Effector memory CD8-positive, alpha-beta T cell (primary cell): Measurements from ENCODE around the gene NCAM1.

ENCODE experiments used
- ATAC-seq: fragments of 150-1000 bp; cut with Tn5 transposase; replicated peaks from 2 replicates; pipeline ENCODE4 v1.10.0; 2021; ENCODE audit warnings: mild to moderate bottlenecking, moderate library complexity
- DNase-seq, 3 experiments: peaks; one replicate each; pipeline ENCODE4 v3.0.0; 2021
- H3K27ac Mint-ChIP-seq, 2 donors: one replicate each; pipeline ENCODE4 v1.8.0; 2022; ENCODE audit warnings: mild to moderate bottlenecking in 2 of 2, mixed read lengths in 2 of 2, moderate library complexity in 2 of 2
- H3K27me3 Mint-ChIP-seq, 2 donors: one replicate each; pipeline ENCODE4 v1.8.0; 2022; ENCODE audit warnings: mixed read lengths in 2 of 2
- H3K36me3 Mint-ChIP-seq: one replicate; pipeline ENCODE4 v1.8.0; 2022; ENCODE audit warnings: mild to moderate bottlenecking, moderate library complexity, mixed read lengths; ENCODE audit not compliant: insufficient read depth
- H3K4me1 Mint-ChIP-seq, 2 donors: one replicate each; pipeline ENCODE4 v1.8.0; 2022; ENCODE audit warnings: low read depth in 2 of 2, mixed read lengths in 2 of 2
- H3K4me3 Mint-ChIP-seq, 2 donors: one replicate each; pipeline ENCODE4 v1.8.0; 2022; ENCODE audit warnings: mild to moderate bottlenecking in 2 of 2, mixed read lengths in 2 of 2, moderate library complexity in 2 of 2
- H3K9me3 Mint-ChIP-seq, 2 donors: one replicate each; pipeline ENCODE4 v1.8.0; 2022; ENCODE audit warnings: mixed read lengths in 2 of 2

NCAM1 gene

DNA sequence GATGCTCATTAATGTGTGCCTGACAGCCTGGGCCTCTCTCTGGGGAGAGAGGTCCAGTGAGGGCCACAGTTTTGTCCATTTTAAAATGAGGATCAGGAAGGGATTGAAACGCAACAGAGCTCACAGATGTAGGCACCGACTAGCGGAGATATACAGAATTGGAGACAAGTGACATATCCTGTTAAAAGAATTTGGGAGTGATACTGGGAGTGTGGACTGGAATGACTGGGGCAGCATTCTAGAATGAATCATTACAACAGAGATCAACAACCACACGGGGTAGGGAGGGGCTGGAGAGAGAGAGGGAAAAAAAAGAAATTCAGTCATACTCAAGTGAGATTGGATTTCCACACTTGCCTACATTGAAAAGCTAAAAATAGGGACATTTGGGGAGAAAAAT is 2.5 kb upstream of the NCAM1 start:
- no peak for DNase-seq
- peaks cover 7 to 12% of the 10 kb centered on the region in 2 donors for H3K4me1 Mint-ChIP-seq

DNA sequence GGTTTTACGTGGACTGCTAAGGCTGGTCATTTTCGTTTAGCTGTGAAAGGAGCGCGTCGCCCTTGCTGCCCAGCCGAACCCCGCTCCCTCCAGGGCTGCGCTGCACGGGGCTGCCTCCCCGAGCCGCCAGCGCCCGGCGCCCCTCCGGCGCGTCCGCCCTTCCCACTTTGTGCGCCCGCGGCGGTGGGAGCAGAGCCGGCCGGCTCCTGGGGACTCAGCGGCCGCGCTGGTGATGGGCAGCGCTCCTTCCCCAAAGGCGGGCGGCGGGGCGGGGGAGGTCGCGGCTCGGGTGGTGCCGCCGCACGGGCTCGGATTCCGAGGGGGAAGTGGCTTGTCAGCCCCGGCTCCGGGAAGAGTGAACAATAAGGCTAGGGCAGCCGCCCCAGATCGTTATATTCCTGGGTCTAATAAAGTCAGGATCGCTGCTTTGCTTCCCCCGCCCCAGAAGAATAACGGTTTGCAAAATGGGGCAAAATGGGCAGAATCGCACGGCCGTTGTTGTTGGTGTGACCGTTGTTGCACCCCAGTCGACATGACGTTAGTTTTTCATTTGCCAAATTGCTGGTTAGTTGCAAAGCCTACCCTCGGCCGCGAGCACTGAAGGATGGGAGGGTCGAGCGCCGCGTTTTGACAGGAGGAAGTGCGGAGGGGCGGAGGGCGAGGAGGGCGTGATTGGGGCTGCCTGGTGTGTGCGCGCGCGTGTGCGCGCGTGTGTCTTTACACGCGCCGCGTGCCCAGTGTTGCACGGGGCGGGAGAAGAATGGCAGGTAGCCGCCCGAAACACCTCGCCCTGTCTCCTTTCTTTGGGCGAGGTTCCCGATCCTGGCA is 745 bp downstream of the NCAM1 start:
- Mint-ChIP-seq H3K4me1 (peaks cover 7 to 14% of the 10 kb centered on the region in 2 donors), H3K9me3 (no peaks in the 10 kb centered on the region), H3K36me3 (no peaks in the 10 kb centered on the region), H3K27me3 (peaks cover 58 to 81% of the 10 kb centered on the region in 2 donors), H3K27ac (peak overlapping the region in 1 of 2 donors; percentile 79), H3K4me3 (peak overlapping the region; percentile 77 to 93)
- ATAC-seq = peak; percentile 63
- DNase-seq = peak in 2 of 3 experiments; percentile 6 to 11

More for the DNA sequence above, 2.5 kb upstream of the NCAM1 start:
- Mint-ChIP-seq H3K9me3 (peaks cover 0 to 2% of the 10 kb centered on the region in 2 donors), H3K4me3 (no peak overlapping the region), H3K27me3 (peaks cover 58 to 76% of the 10 kb centered on the region in 2 donors), H3K36me3 (no peaks in the 10 kb centered on the region), H3K27ac (no peak overlapping the region)
- ATAC-seq = no peak

DNA sequence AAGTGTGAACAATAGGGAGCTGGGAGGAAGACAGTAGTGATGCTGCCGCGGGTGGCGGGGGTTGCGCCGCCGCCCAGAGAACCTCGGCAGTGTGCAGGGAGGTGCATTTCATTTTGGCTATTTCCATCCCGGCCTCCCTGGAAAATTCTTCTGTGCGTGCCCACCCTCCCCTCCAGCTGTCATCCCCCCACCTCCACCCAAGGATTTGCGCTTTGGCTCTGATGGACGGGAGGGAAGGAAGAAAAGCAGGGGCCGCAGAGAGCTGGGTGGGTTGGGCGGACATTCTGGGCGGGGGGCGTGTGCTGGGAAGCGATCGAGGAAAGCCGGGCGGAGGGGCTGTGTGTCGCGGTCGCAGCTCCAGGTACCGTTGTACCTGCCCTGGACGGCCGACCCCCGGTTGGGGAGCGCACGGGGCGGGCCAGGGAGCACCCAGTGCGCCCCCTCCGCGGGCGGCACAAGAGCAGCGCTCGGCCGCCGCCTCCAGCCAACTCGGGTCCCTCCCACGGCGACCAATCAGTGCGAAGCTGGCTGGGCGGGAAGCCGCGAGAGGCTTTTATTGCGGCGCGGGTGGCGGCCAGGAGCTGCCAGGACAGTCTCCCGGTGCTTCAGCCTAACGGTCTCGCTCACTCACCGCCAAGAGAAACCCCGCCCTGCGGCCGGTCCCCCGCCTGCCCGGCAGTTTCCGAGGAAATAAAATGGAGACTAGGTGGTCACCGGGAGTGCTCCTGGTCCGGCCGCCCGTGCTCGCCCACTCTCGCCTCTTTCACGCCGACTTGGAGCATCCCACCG is 1.6 kb downstream of the NCAM1 start:
- Mint-ChIP-seq H3K4me3 (peak overlapping the region; percentile 70 to 93), H3K4me1 (peaks cover 7 to 14% of the 10 kb centered on the region in 2 donors), H3K27ac (peak overlapping the region in 1 of 2 donors; percentile 79), H3K9me3 (no peaks in the 10 kb centered on the region), H3K27me3 (peaks cover 54 to 73% of the 10 kb centered on the region in 2 donors), H3K36me3 (no peaks in the 10 kb centered on the region)
- peak; percentile 13 for ATAC-seq
- no peak for DNase-seq

- Mint-ChIP-seq H3K27me3 (peaks cover 51 to 66% of the 10 kb centered on the region in 2 donors), H3K36me3 (no peaks in the 10 kb centered on the region), H3K4me1 (peaks cover 7 to 14% of the 10 kb centered on the region in 2 donors), H3K27ac (no peak overlapping the region), H3K9me3 (no peaks in the 10 kb centered on the region), H3K4me3 (peak overlapping the region in 1 of 2 donors; percentile 93)
- DNase-seq (no peak), ATAC-seq (no peak)
Measured at GRCh38 chr11:112963368-112963955, 2.2 kb downstream of the NCAM1 start.

GRCh38 chr11:112965656-112966055 is 4.4 kb downstream of the NCAM1 start:
- no peak for ATAC-seq
- Mint-ChIP-seq H3K4me3 (no peak overlapping the region), H3K36me3 (no peaks in the 10 kb centered on the region), H3K27me3 (peaks cover 44 to 49% of the 10 kb centered on the region in 2 donors), H3K27ac (no peak overlapping the region), H3K9me3 (no peaks in the 10 kb centered on the region), H3K4me1 (peaks cover 7 to 16% of the 10 kb centered on the region in 2 donors)
- DNase-seq = no peak

GRCh38 chr11:112966561-112966960 is 5.3 kb downstream of the NCAM1 start:
- peaks cover 35 to 39% of the 10 kb centered on the region in 2 donors for H3K27me3 Mint-ChIP-seq
- no peak for ATAC-seq

GRCh38 chr11:112967082-112967481 is 5.9 kb downstream of the NCAM1 start:
- H3K36me3 Mint-ChIP-seq = no peaks in the 10 kb centered on the region
- peaks cover 32 to 34% of the 10 kb centered on the region in 2 donors for H3K27me3 Mint-ChIP-seq
- no peaks in the 10 kb centered on the region for H3K9me3 Mint-ChIP-seq
- no peak for DNase-seq
- peaks cover 5 to 9% of the 10 kb centered on the region in 2 donors for H3K4me1 Mint-ChIP-seq
- H3K4me3 Mint-ChIP-seq = no peak overlapping the region
- H3K27ac Mint-ChIP-seq = no peak overlapping the region
- ATAC-seq = no peak

More at GRCh38 chr11:112966561-112966960, 5.3 kb downstream of the NCAM1 start:
- Mint-ChIP-seq H3K4me1 (peaks cover 7 to 11% of the 10 kb centered on the region in 2 donors), H3K4me3 (no peak overlapping the region), H3K36me3 (no peaks in the 10 kb centered on the region), H3K9me3 (no peaks in the 10 kb centered on the region), H3K27ac (no peak overlapping the region)
- DNase-seq = no peak

GRCh38 chr11:112968941-112969713 is 7.9 kb downstream of the NCAM1 start:
- ATAC-seq = peak; percentile 43
- no peak for DNase-seq
- Mint-ChIP-seq H3K4me1 (peaks cover 0 to 4% of the 10 kb centered on the region in 2 donors), H3K9me3 (no peaks in the 10 kb centered on the region), H3K27me3 (peaks cover 20 to 25% of the 10 kb centered on the region in 2 donors), H3K4me3 (peak overlapping the region in 1 of 2 donors; percentile 1), H3K27ac (peak overlapping the region in 1 of 2 donors; percentile 2), H3K36me3 (no peaks in the 10 kb centered on the region)

DNA sequence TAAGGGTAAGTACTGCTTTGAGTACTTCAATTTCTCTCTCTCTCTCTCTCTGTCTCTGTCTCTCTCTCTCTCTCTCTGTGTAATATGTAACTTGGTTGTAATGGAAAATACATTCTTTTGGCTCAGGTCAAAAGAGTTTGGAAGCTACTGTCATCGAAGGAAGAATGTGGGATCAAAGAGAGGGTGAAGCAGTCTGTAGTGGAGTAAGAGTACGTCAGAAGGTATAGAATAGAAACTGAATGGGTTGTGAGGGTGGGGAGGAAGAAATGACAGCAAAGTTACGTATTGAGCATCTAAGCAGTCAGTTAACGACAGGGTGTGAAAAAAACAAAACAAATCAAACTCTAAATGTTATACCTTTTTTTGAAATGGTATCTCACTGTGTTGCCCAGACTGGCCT is 10.0 kb downstream of the NCAM1 start:
- DNase-seq = no peak
- H3K27ac Mint-ChIP-seq = no peak overlapping the region
- peaks cover 0 to 16% of the 10 kb centered on the region in 2 donors for H3K27me3 Mint-ChIP-seq
- no peak overlapping the region for H3K4me3 Mint-ChIP-seq
- no peaks in the 10 kb centered on the region for H3K9me3 Mint-ChIP-seq
- peak; percentile 37 for ATAC-seq
- peaks cover 0 to 2% of the 10 kb centered on the region in 2 donors for H3K4me1 Mint-ChIP-seq
- H3K36me3 Mint-ChIP-seq = no peaks in the 10 kb centered on the region

DNA sequence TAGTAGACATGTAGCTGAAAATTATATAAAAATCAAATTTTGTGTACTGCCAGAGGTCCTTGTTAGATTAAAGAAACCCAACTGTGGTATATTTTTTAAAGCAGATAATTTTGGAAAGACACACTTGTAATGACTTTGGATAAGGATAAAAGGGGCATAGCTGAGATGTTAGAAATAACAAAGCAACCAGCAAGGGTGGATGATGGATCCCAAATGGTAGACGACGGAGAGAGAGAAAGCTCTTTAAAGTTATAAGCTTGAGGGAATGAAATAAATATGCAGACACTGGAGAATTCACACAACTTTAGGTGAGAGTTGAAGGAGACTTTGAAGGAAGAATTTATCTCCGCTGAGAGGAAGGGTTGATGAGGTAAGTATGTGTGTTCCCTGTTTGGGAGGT is 10.6 kb downstream of the NCAM1 start:
- H3K36me3 Mint-ChIP-seq = no peaks in the 10 kb centered on the region
- DNase-seq (no peak), ATAC-seq (no peak)
- no peaks in the 10 kb centered on the region for H3K9me3 Mint-ChIP-seq
- H3K4me1 Mint-ChIP-seq = peaks cover 0 to 2% of the 10 kb centered on the region in 2 donors
- peaks cover 0 to 21% of the 10 kb centered on the region in 2 donors for H3K27me3 Mint-ChIP-seq
- H3K4me3 Mint-ChIP-seq = no peak overlapping the region
- H3K27ac Mint-ChIP-seq = no peak overlapping the region

- ATAC-seq (no peak), DNase-seq (no peak)
- H3K36me3 Mint-ChIP-seq = no peaks in the 10 kb centered on the region
- peaks cover 0 to 2% of the 10 kb centered on the region in 2 donors for H3K4me1 Mint-ChIP-seq
- no peak overlapping the region for H3K27ac Mint-ChIP-seq
- H3K27me3 Mint-ChIP-seq = peaks cover 2 to 23% of the 10 kb centered on the region in 2 donors
- H3K9me3 Mint-ChIP-seq = no peaks in the 10 kb centered on the region
- H3K4me3 Mint-ChIP-seq = no peak overlapping the region
Measured at GRCh38 chr11:112972399-112973145, 11.4 kb downstream of the NCAM1 start.

GRCh38 chr11:112975051-112975450 is 13.8 kb downstream of the NCAM1 start:
- no peaks in the 10 kb centered on the region for H3K36me3 Mint-ChIP-seq
- DNase-seq = no peak
- ATAC-seq = no peak
- no peaks in the 10 kb centered on the region for H3K4me1 Mint-ChIP-seq
- no peak overlapping the region for H3K4me3 Mint-ChIP-seq
- peaks cover 7 to 13% of the 10 kb centered on the region in 2 donors for H3K27me3 Mint-ChIP-seq
- H3K9me3 Mint-ChIP-seq = no peaks in the 10 kb centered on the region
- H3K27ac Mint-ChIP-seq = no peak overlapping the region
